CD14-positive monocyte (primary cell): ENCODE data around the gene LIPT1. TPM values are rescaled to one million over a fixed set of nuclear protein-coding genes. Genes with fewer than 3 reads are reported as not detected.
A peak's percentile ranks its signal among the peaks of the same experiment; 100 is the strongest.

Source experiments
- DNase-seq, 3 donors: peaks; one replicate each; pipeline ENCODE4 v3.0.0-alpha.2; 2011 to 2022
- H2AFZ ChIP-seq: 2 replicates; pipeline ENCODE4 v1.6.0; 2012; ENCODE audit warnings: mild to moderate bottlenecking, low read depth, low read length, inconsistent platforms; ENCODE audit not compliant: insufficient read depth, poor library complexity, severe bottlenecking
- H3K27ac ChIP-seq, 2 donors: 1 replicate in 1 of 2; 2 replicates in 1 of 2; pipeline ENCODE4 v1.5.1; 2012 to 2013; ENCODE audit warnings: low read length in 2 of 2, control low read depth in 1 of 2, inconsistent platforms in 1 of 2, low read depth in 1 of 2, mild to moderate bottlenecking in 1 of 2
- H3K27me3 ChIP-seq, 2 donors: one replicate each; pipeline versions ENCODE4 v1.6.0 to v1.6.1; 2011 to 2013; ENCODE audit warnings: low read length in 2 of 2; ENCODE audit not compliant: control insufficient read depth in 2 of 2, insufficient read depth in 2 of 2
- H3K36me3 ChIP-seq, 2 donors: replicated peaks in 1 of 2; 1 replicate in 1 of 2; 2 replicates in 1 of 2; pipeline versions ENCODE4 v1.5.1 to v1.6.1; 2012 to 2013; ENCODE audit warnings: low read length in 2 of 2, control low read depth in 1 of 2, inconsistent platforms in 1 of 2, mild to moderate bottlenecking in 1 of 2; ENCODE audit not compliant: insufficient read depth in 2 of 2, control insufficient read depth in 1 of 2
- H3K4me1 ChIP-seq, 2 donors: 1 replicate in 1 of 2; 2 replicates in 1 of 2; pipeline versions ENCODE4 v1.5.1 to v1.6.1; 2012 to 2013; ENCODE audit warnings: low read length in 2 of 2, control low read depth in 1 of 2, inconsistent platforms in 1 of 2, mild to moderate bottlenecking in 1 of 2, moderate library complexity in 1 of 2; ENCODE audit not compliant: insufficient read depth in 2 of 2, control insufficient read depth in 1 of 2
- H3K4me2 ChIP-seq: replicated peaks from 2 replicates; pipeline ENCODE3; 2012; ENCODE audit warnings: low read length, moderate library complexity, mild to moderate bottlenecking; ENCODE audit not compliant: poor library complexity, severe bottlenecking; ENCODE audit errors: extremely low read depth
- H3K4me3 ChIP-seq, 3 experiments: fragments of 200-600 bp in 1 of 3; sonication (generic) in 1 of 3; replicated peaks in 1 of 3; 1 replicate in 2 of 3; 2 replicates in 1 of 3; pipeline ENCODE4 v1.5.1; 2011 to 2013; ENCODE audit warnings: low read length in 3 of 3, mild to moderate bottlenecking in 3 of 3, control low read depth in 2 of 3, low read depth in 2 of 3, inconsistent platforms in 1 of 3, moderate library complexity in 1 of 3
- H3K79me2 ChIP-seq: 2 replicates; pipeline ENCODE4 v1.6.0; 2012; ENCODE audit warnings: mild to moderate bottlenecking, control low read depth, inconsistent platforms, low read length, moderate library complexity; ENCODE audit not compliant: insufficient read depth
- H3K9ac ChIP-seq: 2 replicates; pipeline ENCODE4 v1.6.0; 2017; ENCODE audit warnings: low read length, mild to moderate bottlenecking; ENCODE audit not compliant: insufficient read depth, poor library complexity, severe bottlenecking
- H3K9me3 ChIP-seq, 2 donors: replicated peaks in 1 of 2; 1 replicate in 1 of 2; 2 replicates in 1 of 2; pipeline versions ENCODE4 v1.5.1 to v1.6.1; 2012 to 2013; ENCODE audit warnings: low read length in 2 of 2, control low read depth in 1 of 2; ENCODE audit not compliant: control insufficient read depth in 1 of 2, insufficient read depth in 1 of 2
- H4K20me1 ChIP-seq: 2 replicates; pipeline ENCODE4 v1.6.0; 2012; ENCODE audit warnings: mild to moderate bottlenecking, low read length, control low read depth, moderate library complexity; ENCODE audit not compliant: insufficient read depth
- H3K27ac Mint-ChIP-seq, 7 donors: one replicate each; pipeline ENCODE4 v1.8.0; 2020; ENCODE audit warnings: mild to moderate bottlenecking in 7 of 7, mixed read lengths in 7 of 7, moderate library complexity in 6 of 7, inconsistent platforms in 2 of 7
- H3K27me3 Mint-ChIP-seq, 3 donors: one replicate each; pipeline ENCODE4 v1.8.0; 2021 to 2022; ENCODE audit warnings: low read depth in 3 of 3, mild to moderate bottlenecking in 3 of 3, mixed read lengths in 3 of 3, moderate library complexity in 3 of 3, inconsistent platforms in 1 of 3
- H3K36me3 Mint-ChIP-seq, 2 donors: one replicate each; pipeline ENCODE4 v1.8.0; 2020; ENCODE audit warnings: mixed read lengths in 2 of 2, inconsistent platforms in 1 of 2, mild to moderate bottlenecking in 1 of 2
- H3K4me1 Mint-ChIP-seq: one replicate; pipeline ENCODE4 v1.8.0; 2020; ENCODE audit warnings: mild to moderate bottlenecking, mixed read lengths
- H3K4me3 Mint-ChIP-seq, 2 donors: one replicate each; pipeline ENCODE4 v1.8.0; 2020; ENCODE audit warnings: mild to moderate bottlenecking in 2 of 2, mixed read lengths in 2 of 2, moderate library complexity in 1 of 2
- H3K9me3 Mint-ChIP-seq, 7 donors: one replicate each; pipeline ENCODE4 v1.8.0; 2020 to 2022; ENCODE audit warnings: mixed read lengths in 7 of 7, mild to moderate bottlenecking in 6 of 7, moderate library complexity in 6 of 7, inconsistent platforms in 2 of 7
- CTCF ChIP-seq: fragments of 200-600 bp; IDR thresholded peaks from one replicate; pipeline ENCODE4 v1.8.0; 2022; ENCODE audit warnings: antibody characterized with exemption, mild to moderate bottlenecking
- WGBS: methylation state at CpG from one replicate; pipeline ENCODE4 v1.1.5; 2013; ENCODE audit warnings: missing lambda C conversion rate; ENCODE audit not compliant: insufficient coverage; 5-methylcytosine and 5-hydroxymethylcytosine counted together
- intact Hi-C, 2 donors: fragments of 100-400 bp; cut with micrococcal nuclease; formaldehyde crosslinking; loops; one replicate each; pipeline versions ENCODE4 v1.15.0 to v1.15.1; 2023
- polyA plus RNA-seq, 3 donors: library from polyadenylated mRNA; depleted of rRNA in 1 of 3; unstranded in 2 of 3; stranded (reverse) in 1 of 3; fragments of 300-500 nt in 2 of 3; fragments of >200 nt in 1 of 3; fragmentation: Illumina TruSeq in 2 of 3; gene quantifications; 1 replicate in 2 of 3; 2 replicates in 1 of 3; pipeline ENCODE4 v1.2.3, GENCODE V29; 2012 to 2021

LIPT1 gene
- polyA plus RNA-seq, 3 donors = 6.1 to 8.2 (median 7.5) TPM

- Histone ChIP-seq H3K9me3 (no peaks in the 10 kb centered on the region), H3K36me3 (peaks cover 0 to 14% of the 10 kb centered on the region in 2 donors), H4K20me1 (no peaks in the 10 kb centered on the region), H3K9ac (peak overlapping the region; percentile 85), H2AFZ (peak overlapping the region; percentile 92), H3K27me3 (no peaks in the 10 kb centered on the region), H3K27ac (peak overlapping the region; percentile 78 to 95), H3K4me3 (peak overlapping the region; percentile 71 to 92 (median 81)), H3K4me1 (peaks cover 27 to 31% of the 10 kb centered on the region in 2 donors), H3K79me2 (peaks cover 33% of the 10 kb centered on the region), H3K4me2 (peak overlapping the region; percentile 77)
- no peak for TF ChIP-seq CTCF
- H3K9me3 Mint-ChIP-seq = no peaks in the 10 kb centered on the region
- H3K36me3 Mint-ChIP-seq = peaks cover 19 to 20% of the 10 kb centered on the region in 2 donors
- WGBS = 59% methylated on average over 7 of the region's 12 CpGs
- H3K4me1 Mint-ChIP-seq = peaks cover 45% of the 10 kb centered on the region
- DNase-seq = peak in 1 of 3 donors; percentile 23
- H3K27me3 Mint-ChIP-seq = no peaks in the 10 kb centered on the region
- peak overlapping the region; percentile 97 to 98 for H3K4me3 Mint-ChIP-seq
- intact Hi-C loops = no loop called here
- H3K27ac Mint-ChIP-seq = peak overlapping the region; percentile 94 to 97 (median 96)
Observed at GRCh38 chr2:99153921-99154604, 704 bp upstream of the LIPT1 start.

- peaks cover 30% of the 10 kb centered on the region for H3K79me2 ChIP-seq
- H3K9ac ChIP-seq = no peak overlapping the region
- H2AFZ ChIP-seq = no peak overlapping the region
- H3K4me2 ChIP-seq = no peak overlapping the region
- Mint-ChIP-seq H3K4me1 (peaks cover 33% of the 10 kb centered on the region), H3K36me3 (peaks cover 36 to 39% of the 10 kb centered on the region in 2 donors), H3K27ac (peak overlapping the region in 3 of 7 donors; percentile 2 to 71 (median 20)), H3K4me3 (no peak overlapping the region), H3K9me3 (no peaks in the 10 kb centered on the region), H3K27me3 (no peaks in the 10 kb centered on the region)
- H3K27ac ChIP-seq = no peak overlapping the region
- H3K27me3 ChIP-seq = no peaks in the 10 kb centered on the region
- H3K4me3 ChIP-seq = no peak overlapping the region
- peaks cover 16% of the 10 kb centered on the region in 2 donors for H3K4me1 ChIP-seq
- no peak for DNase-seq
- H4K20me1 ChIP-seq = no peaks in the 10 kb centered on the region
- no peak for TF ChIP-seq CTCF
- H3K9me3 ChIP-seq = no peaks in the 10 kb centered on the region
- peaks cover 7 to 41% of the 10 kb centered on the region in 2 donors for H3K36me3 ChIP-seq
- intact Hi-C loops = no loop called here
- WGBS = 0% methylated on average over 1 of the region's 1 CpG
Observed at GRCh38 chr2:99156891-99157290, 2.1 kb downstream of the LIPT1 start.
